GM04503 (cell line): ENCODE results near the gene CDH23.

ENCODE experiments used
- DNase-seq: peaks from one replicate; pipeline ENCODE4 v3.0.0-alpha.2; 2012; ENCODE audit warnings: low read depth

Gene CDH23

GRCh38 chr10:71516890-71517289, 120.2 kb downstream of the CDH23 start:
- no peak for DNase-seq

DNA sequence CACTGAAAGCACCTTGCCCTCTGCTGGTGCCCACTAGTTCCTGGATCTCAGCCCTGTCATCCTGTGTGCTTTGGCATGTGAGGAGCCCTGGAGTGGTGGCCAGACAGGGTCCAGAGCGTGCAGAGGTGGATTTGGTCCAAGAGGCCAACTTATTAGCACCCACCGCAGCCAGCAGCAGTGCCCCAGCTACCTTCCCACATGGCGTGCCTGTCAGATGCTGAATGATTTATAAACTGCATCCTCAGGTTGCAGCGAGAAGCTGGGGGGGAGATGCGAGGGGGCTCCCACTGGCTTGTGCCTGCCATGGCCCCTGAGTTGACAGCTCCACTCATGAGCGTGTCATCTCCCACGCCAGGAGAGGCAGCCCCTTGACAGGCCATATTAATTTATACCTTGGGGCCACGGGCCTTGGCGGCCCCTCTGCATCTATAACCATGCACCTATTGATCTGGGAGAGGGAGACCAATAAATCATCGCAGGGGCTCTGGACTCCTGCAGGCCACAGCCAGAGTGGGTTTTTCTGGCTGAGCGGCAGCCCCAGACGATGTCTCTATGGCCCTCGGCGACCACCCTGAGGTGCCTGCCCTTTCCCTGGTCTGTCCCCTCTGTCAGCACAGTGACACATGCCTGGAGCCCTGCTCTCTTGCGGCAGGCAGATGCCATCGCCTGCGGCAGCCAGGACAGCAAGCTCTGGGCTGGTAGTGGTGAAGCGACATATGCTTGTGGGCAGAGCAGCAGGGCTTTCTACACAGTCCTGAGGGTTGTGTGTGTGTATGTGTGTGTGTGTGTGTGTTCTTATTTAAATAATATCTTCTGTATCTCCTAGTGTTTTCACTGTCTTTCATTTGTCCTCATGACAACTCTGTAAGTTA, 120.8 kb downstream of the CDH23 start:
- DNase-seq: no peak

DNA sequence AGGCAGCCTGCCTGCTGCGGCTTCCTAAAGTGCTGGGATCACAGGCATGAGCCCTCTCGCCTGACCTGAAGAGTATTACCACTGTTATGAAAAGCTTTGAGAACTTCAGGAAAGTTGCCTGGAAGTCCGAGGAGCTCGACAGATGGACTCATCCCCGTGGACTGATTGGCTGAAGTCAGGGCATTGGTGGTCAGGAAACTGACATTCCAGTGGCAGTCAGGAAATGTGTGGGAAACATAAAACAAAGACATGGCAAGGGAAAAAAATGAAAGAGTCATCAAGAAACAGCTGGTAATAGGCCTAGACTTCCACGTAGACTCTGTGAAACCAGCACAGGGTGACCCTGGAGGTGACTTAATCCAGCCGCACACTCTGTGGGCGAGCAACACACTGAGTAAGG, 123.3 kb downstream of the CDH23 start:
- peak; percentile 1 for DNase-seq

DNA sequence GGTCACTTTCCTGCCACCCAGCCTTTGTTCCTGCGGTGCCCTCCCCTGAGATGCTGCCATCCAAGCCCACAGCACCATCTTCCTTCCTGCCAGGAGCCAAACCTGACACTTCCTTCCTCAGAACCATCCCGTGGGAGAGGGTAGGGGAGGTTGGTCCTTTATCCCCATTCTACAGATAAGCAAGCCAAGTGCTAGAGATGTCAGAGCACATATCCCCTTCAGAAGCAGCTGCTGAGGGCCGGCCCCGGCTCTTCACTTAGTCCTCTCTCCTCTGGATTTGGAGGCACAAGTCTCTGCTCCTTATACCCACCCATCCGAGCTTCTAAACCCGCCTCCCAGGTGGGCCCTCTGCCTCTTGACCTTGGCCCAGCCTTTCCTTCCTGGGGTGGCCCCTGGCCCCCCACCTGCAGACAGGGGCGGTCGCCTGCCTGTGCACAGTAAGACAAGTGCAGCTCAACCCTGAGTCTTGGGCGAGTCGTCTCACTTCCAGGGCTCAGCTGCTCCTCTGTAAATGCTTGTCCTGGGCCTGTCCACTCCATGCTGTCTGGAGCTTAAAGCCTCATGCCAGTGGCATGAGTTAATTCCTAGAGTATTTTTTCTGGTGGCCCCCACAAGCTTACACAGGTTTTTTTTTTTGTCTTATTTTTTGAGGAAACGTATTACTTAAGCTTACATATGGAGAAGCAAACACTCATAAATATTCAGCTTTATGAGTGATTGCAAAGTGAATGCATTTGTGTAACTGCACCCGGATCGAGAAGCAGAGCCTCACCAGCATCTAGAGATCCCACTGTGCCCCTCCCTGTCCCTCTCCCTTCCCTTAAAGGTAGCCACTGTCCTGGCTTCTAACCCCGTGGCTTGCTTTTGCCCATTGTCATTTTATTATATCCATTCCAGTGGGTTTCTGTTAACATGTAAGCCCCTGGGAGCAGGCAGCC, 125.1 kb downstream of the CDH23 start:
- DNase-seq: no peak

DNA sequence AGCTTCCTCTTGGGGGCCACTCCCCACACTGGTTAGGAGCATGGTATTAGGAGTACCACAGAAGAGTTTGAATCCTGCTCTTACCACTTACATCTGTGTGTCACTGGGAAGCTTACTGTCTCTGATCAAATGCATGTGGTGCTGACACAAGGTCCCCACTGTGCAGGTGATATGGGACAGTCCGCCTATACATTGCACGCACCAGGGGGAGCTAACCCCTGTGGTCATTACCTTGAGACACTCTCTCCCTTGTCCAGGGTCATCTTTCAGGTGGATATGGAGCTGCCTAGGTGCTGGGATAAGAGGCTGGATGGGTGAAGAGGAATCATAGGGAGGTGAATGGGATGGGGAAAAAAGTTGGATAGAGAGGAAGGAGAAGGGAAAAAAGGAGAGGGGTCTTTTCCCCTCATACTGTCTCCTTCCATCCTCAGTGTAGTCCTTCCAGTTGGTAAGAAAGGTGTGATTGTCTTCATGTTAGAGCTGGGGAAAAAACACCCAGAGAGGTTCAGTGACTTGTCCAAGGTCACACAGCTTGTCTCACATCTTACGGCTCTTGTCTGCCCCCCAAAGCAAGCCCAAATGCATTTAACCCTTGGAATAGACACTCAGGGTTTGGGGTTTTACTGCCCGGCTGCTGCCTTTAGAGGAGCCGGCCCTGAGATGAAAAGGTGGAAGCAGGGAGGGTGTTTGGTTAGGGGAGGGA, 125.9 kb downstream of the CDH23 start:
- no peak for DNase-seq

DNA sequence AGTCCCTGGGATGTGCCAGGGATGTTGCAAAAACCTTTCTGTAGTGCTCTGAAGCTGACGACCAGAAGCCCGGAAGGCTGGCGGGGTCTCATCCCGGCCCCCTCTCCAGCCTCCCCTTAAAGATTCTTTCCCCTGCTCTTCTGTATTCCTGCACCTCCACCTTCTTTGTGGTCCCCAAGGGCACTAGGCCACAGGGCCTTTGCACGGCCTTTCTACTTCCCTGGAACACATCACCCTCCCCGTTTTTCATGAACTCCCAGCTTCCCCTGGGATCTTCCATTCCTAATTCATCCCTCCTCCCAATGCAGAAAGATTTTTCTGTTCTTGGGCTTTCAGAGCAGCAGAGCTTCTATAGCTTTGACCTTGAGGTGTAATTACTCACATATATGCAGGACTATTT, 127.0 kb downstream of the CDH23 start:
- no peak for DNase-seq

DNA sequence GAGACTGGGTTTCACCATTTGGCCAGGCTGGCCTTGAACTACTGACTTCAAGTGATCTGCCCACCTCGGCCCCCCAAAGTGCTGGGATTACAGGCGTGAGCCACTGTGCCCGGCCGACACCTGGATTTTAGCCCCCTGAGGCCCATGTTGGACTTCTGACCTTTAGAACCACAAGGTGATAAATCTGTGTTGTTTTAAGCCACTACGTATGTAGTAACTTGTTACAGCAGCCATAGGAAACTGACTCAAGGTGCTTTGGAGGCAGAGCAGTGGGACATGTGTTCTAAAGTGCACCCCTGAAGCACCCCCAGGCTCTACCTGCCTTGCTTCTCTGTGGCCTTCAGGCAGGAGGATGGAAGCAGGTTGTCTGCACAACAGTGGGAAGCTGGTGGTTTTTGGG, 128.4 kb downstream of the CDH23 start:
- DNase-seq: no peak

GRCh38 chr10:71525721-71526120, 129.0 kb downstream of the CDH23 start:
- no peak for DNase-seq

- no peak for DNase-seq
These were observed 129.9 kb downstream of the CDH23 start for GRCh38 chr10:71526653-71527052.

DNA sequence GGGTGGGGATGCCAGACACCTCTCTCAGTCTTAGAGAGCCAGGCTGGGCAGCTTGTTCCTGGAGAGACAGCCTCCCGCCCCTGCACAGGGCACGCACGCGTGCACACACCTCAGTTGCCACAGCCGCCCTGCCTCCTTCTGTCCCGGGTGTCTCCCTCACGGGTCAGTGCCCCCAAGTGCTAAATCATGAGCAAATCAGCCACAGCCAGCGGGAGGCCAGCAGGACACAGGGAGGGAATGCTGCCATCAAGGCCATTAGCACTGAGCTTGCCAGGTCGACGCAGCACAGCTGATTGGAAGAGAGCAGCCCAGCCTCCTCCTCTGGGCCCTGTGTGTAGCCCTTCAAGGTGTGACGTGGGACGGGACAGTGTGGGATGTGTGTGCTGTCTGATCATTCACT, 130.4 kb downstream of the CDH23 start:
- DNase-seq: no peak

DNA sequence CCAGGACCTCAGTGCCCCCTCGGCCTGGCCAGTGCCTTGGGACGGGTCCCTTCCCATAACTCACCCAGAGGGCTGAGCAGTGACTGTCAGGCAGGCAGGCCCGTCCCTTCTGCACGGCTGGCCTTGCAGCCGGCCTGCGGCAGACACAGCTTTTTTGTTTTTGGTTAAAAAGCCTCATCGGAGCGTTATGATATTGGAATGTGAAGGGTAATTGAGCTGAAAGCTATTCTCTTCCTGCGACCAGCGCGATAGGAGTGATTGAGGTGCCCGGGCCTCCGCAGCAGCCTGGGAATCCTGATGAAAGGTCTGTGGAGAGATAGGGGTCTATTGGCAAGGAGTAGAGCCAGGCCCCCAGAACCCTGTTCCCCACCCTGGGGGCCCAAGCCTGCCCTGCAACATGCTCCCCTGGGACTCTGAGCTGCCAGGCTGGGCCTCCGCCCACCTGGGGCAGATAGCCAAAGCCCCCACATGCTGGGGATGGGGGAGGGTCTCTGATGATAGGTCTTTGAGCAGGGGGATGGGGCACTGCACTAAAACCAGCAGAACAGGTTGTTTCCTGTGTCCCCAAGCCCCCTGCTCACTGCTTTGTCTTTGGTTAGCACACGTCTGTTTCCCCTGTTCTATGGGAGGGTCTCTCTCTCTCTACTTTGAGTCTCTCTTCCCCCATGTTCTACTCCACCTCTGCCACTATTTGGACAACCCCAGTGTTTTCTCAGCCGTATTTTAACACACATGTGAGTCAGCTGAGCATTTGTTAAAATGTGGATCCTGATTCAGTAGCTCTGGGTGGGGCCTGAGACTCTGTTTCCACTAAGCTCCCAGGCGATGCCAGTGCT, 131.9 kb downstream of the CDH23 start:
- no peak for DNase-seq

- DNase-seq: no peak
These were observed 132.6 kb downstream of the CDH23 start for GRCh38 chr10:71529207-71529827.

DNA sequence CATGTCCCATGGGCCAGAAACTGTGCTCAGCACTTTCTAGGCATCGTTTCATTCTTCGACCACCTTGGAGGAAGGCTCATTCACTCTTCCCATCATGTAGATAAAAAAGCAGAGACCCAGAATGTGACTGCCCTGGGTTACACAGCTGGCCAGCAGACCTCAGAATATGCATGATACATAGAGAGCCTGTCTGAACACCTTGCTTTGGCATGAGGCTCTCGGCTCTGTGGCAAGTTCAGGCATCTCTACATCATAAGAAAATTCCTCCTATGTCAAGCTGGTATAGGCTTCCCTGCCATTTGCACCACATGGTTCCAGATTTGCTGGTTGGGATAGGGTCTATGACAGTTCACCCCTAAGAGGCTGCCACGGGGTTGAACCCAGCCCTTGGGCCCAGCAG, 134.1 kb downstream of the CDH23 start:
- no peak for DNase-seq

GRCh38 chr10:71531485-71532446, 135.0 kb downstream of the CDH23 start:
- no peak for DNase-seq

DNA sequence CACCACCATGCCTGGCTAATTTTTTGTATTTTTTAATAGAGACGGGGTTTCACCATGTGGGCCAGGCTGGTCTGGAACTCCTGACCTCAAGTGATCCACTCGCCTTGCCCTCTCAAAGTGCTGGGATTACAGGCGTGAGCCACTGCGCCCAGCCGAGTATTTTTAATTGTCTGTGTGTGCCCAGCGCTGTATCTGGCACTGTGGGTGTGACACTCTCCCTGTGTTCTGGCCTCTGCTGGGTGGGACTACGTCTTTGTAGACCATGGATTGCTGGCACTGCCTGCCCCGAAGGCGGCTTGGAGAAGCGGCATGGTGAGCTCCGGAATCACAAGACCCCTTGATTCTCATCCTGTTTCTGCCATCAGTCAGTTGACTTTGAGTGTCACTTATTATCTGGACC, 136.2 kb downstream of the CDH23 start:
- no peak for DNase-seq

DNA sequence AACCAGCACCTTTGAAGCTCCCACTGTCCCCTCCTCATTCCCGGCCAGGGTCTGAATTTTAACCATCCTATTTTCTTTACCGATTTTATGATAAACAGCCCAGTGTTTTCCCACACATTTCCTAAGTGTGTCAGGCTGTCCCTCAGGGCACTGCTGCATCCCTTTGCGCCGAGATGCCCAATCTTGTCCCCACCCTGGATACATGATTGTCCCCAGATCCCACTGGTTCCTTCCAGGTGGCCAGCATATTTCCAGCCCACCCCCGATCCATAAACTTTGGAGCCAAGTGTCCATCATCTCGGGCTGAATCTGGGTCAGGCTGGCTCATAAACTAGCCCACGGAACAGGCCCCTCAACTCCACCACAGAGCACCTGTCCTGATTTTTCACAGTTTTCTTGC, 137.2 kb downstream of the CDH23 start:
- DNase-seq: no peak

DNA sequence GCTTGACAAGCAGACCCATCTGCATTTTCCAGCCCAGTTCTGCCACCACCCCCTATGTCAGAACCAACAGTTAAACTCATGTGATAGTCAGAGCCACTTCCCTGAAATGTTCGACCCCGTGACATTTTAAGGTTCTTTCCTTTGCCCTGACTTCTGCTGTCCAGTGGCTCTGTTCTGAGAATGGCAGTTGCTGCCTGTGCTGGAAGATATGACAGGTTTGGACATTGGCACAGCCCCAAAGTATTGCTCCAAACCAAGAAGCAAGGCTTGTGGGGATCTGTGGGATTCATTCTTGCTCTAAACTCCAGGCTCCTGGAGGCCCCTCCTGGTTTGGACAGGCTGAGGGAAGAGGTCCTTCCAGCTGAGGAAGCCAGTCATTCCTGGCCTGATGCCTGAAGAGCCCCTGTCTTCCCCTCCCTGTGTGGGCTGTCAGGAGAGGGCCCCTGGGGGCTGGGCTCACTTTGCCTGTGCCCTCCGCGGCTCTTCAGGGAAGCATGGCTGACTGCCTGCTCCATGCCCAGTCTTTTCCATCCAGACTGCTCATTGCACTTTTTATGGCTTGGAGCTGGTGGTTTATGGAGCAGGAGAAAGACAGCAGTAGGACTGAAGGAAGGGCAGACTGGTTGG, 138.0 kb downstream of the CDH23 start:
- no peak for DNase-seq

GRCh38 chr10:71536332-71536731, 139.6 kb downstream of the CDH23 start:
- DNase-seq: no peak

DNA sequence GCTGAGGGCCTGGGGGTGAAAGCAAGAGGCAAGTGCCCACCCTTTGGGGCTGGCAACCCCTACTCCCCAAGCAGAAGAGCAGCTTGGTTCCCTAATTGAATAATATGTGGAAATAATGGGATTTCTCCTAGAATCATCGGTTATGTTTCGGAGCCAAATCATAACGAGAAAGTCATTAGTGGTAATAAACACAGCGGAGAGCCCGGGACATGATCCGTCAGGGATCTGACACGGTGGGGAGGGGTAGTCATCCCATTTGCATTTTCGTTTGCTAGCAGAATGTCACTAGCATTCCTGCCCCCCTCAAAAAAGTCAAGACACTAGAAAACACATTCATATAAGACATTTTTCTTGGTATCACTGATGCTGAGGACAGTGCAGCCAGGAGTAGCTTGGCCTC, 140.4 kb downstream of the CDH23 start:
- DNase-seq: no peak
